K562 (cell line): Measurements from ENCODE around the gene PQBP1. TPM values are rescaled to one million over a fixed set of nuclear protein-coding genes. Genes with fewer than 3 reads are reported as not detected.

ENCODE experiments used
- KDM4B ChIP-seq, 2 experiments: fragments of 450-650 bp in 1 of 2; sonication (generic) in 1 of 2; IDR thresholded peaks; 2 replicates each; pipeline ENCODE4 v1.6.1; 2016 to 2017; ENCODE audit warnings: borderline replicate concordance in 2 of 2, antibody characterized with exemption in 1 of 2, low read depth in 1 of 2, mild to moderate bottlenecking in 1 of 2
- NFRKB ChIP-seq: fragments of 450-650 bp; IDR thresholded peaks from 2 replicates; pipeline ENCODE4 v1.6.1; 2016; ENCODE audit warnings: low read depth
- ZNF780A ChIP-seq: fragments of 250-450 bp; sonication (Bioruptor Pico); IDR thresholded peaks from 2 replicates; pipeline ENCODE4 v1.5.0; 2021; ENCODE audit warnings: mild to moderate bottlenecking
- polyA plus RNA-seq, 8 experiments: library from polyadenylated mRNA; depleted of rRNA in 4 of 8; stranded (reverse) in 5 of 8; unstranded in 3 of 8; fragments of >200 nt; fragmentation: Nextera tagmentation in 2 of 8; fragmentation: Illumina TruSeq in 1 of 8; extraction: Ambion mirVana in 2 of 8; extraction: Trizol in 1 of 8; gene quantifications; 2 replicates each; pipeline versions ENCODE4 v1.2.1 to v1.2.3, GENCODE V29; 2011 to 2014; ENCODE audit warnings: inconsistent platforms in 1 of 8, missing spikeins in 1 of 8
- total RNA-seq, 7 experiments: library from RNA; depleted of rRNA in 6 of 7; stranded (reverse); fragments of >200 nt in 6 of 7; fragmentation: Illumina TruSeq in 2 of 7; extraction: Trizol in 2 of 7; gene quantifications; 2 replicates each; pipeline versions ENCODE4 v1.2.1 to v1.2.3, GENCODE V29; 2011 to 2021; ENCODE audit warnings: low replicate concordance in 1 of 7
- TF ChIP-seq, protein P1 (sequence below): fragments of 250-450 bp; sonication (Bioruptor Pico); IDR thresholded peaks from 2 replicates; pipeline ENCODE4 v1.5.0; 2022; ENCODE audit warnings: mild to moderate bottlenecking
- TF ChIP-seq, protein P2 (sequence below): sonication (generic); formaldehyde crosslinking; IDR thresholded peaks from 2 replicates; pipeline ENCODE4 v1.5.0; 2020; ENCODE audit warnings: missing genetic modification reagents

The PQBP1 gene
- total and polyA plus RNA-seq, 9 of the 15 experiments (the other 6 are each of a cell fraction or from before 2014, with no cell fraction given): 41.3 to 262 (median 112) TPM

DNA sequence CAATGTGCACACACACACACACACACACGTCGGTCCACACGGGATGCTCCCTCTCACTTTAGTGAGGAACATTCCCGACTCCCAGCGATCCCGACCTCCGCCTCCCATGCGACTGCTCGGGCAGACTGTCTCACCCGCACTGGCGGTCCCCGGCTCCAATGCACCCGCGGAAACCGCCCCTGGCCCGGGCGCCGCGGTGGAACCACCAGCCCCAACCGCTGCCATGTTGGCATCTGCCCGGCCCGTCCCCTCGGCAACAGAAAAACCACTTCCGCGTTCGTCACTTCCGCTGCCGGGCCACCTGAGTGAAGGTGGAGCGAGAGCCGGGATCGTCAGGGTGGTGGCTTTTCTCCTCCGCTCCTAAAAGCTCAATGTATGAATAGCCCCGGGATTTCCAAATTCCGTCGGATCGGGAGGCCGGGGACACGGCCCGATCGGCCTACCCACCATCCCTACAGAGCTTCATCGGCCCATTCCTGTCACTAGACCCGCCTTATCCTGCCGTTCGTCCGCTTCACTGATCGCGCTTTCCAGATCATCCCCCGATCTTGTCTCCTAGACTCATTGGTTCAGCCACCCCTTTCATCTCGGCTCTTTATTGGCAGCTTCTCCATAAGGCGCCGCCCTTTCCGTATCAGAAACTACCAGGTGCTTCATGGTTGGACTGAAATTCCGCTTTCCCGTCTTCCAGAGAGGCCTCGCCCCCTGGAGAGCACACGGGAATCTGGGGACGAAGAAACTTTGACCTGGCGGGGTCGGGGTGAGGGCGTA, 13.9 kb downstream of the PQBP1 start, which contains the start of gene SLC35A2 (continued):
- TF ChIP-seq, protein P1, sequence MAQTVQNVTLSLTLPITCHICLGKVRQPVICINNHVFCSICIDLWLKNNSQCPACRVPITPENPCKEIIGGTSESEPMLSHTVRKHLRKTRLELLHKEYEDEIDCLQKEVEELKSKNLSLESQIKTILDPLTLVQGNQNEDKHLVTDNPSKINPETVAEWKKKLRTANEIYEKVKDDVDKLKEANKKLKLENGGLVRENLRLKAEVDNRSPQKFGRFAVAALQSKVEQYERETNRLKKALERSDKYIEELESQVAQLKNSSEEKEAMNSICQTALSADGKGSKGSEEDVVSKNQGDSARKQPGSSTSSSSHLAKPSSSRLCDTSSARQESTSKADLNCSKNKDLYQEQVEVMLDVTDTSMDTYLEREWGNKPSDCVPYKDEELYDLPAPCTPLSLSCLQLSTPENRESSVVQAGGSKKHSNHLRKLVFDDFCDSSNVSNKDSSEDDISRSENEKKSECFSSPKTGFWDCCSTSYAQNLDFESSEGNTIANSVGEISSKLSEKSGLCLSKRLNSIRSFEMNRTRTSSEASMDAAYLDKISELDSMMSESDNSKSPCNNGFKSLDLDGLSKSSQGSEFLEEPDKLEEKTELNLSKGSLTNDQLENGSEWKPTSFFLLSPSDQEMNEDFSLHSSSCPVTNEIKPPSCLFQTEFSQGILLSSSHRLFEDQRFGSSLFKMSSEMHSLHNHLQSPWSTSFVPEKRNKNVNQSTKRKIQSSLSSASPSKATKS (CRISPR knock-in tag): peak; percentile 82; the same call in 1 of the 2 replicates
- TF ChIP-seq, protein P2, sequence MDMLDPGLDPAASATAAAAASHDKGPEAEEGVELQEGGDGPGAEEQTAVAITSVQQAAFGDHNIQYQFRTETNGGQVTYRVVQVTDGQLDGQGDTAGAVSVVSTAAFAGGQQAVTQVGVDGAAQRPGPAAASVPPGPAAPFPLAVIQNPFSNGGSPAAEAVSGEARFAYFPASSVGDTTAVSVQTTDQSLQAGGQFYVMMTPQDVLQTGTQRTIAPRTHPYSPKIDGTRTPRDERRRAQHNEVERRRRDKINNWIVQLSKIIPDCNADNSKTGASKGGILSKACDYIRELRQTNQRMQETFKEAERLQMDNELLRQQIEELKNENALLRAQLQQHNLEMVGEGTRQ (CRISPR knock-in tag): 0 out of 2 replicates have a peak, but pooled peaks have one; percentile 15
- TF ChIP-seq KDM4B (IDR thresholded peaks at IDR 0.05; ENCODE audit: borderline replicate concordance in 2 of 2, low read depth in 1 of 2) (no peak), ZNF780A (CRISPR knock-in tag) (peak; percentile 79), NFRKB (peak; percentile 45; the same call in 1 of the 2 replicates)
